Type B pancreatic cell (in vitro differentiated cells): ENCODE measurements around the gene TEX13D. TPM values are rescaled to one million over a fixed set of nuclear protein-coding genes. Genes with fewer than 3 reads are reported as not detected.

Experiments
- DNase-seq: peaks from one replicate; pipeline ENCODE4 v3.0.0; 2021; ENCODE audit warnings: mixed read lengths; ENCODE audit not compliant: unreplicated experiment; ENCODE audit errors: extremely low spot score
- H3K27ac Mint-ChIP-seq: 2 replicates; pipeline ENCODE4 v1.8.0; 2021; ENCODE audit warnings: mild to moderate bottlenecking, mixed read lengths
- H3K27me3 Mint-ChIP-seq: 2 replicates; pipeline ENCODE4 v1.8.0; 2021; ENCODE audit warnings: mixed read lengths
- H3K36me3 Mint-ChIP-seq: 2 replicates; pipeline ENCODE4 v1.8.0; 2021; ENCODE audit warnings: mixed read lengths
- H3K4me1 Mint-ChIP-seq: one replicate; pipeline ENCODE4 v1.8.0; 2021; ENCODE audit warnings: mixed read lengths; ENCODE audit not compliant: unreplicated experiment
- H3K4me3 Mint-ChIP-seq: 2 replicates; pipeline ENCODE4 v1.8.0; 2021; ENCODE audit warnings: mild to moderate bottlenecking, mixed read lengths
- H3K9me3 Mint-ChIP-seq: 2 replicates; pipeline ENCODE4 v1.8.0; 2021; ENCODE audit warnings: mixed read lengths
- CTCF ChIP-seq: fragments of 200-600 bp; sonication (generic); conservative IDR thresholded peaks from 2 replicates; pipeline ENCODE4 v1.5.0; 2021; ENCODE audit warnings: antibody characterized with exemption, mild to moderate bottlenecking
- total RNA-seq: library from RNA; stranded (reverse); gene quantifications from 2 replicates; pipeline ENCODE4 v1.2.1, GENCODE V29; 2021; ENCODE audit warnings: low replicate concordance

TEX13D gene
- total RNA-seq, 1 donor from 2014 or later: not detected

GRCh38 chrX:124354648-124355047 is 22.2 kb downstream of the TEX13D start:
- no peak overlapping the region for H3K4me3 Mint-ChIP-seq

GRCh38 chrX:124358800-124359383 is 26.4 kb downstream of the TEX13D start:
- no peak overlapping the region for H3K4me3 Mint-ChIP-seq

More at GRCh38 chrX:124354648-124355047, 22.2 kb downstream of the TEX13D start:
- Mint-ChIP-seq H3K9me3 (no peaks in the 10 kb centered on the region), H3K4me1 (no peaks in the 10 kb centered on the region), H3K36me3 (no peaks in the 10 kb centered on the region), H3K27ac (no peak overlapping the region), H3K27me3 (no peaks in the 10 kb centered on the region)
- DNase-seq: no peak
- no peak for TF ChIP-seq CTCF

GRCh38 chrX:124362072-124362471 is 29.6 kb downstream of the TEX13D start:
- TF ChIP-seq CTCF: no peak
- Mint-ChIP-seq H3K4me1 (no peaks in the 10 kb centered on the region), H3K4me3 (no peak overlapping the region), H3K9me3 (no peaks in the 10 kb centered on the region), H3K27me3 (no peaks in the 10 kb centered on the region), H3K27ac (no peak overlapping the region), H3K36me3 (no peaks in the 10 kb centered on the region)
- no peak for DNase-seq

More at GRCh38 chrX:124358800-124359383, 26.4 kb downstream of the TEX13D start:
- TF ChIP-seq CTCF: no peak
- Mint-ChIP-seq H3K9me3 (no peaks in the 10 kb centered on the region), H3K36me3 (no peaks in the 10 kb centered on the region), H3K27me3 (no peaks in the 10 kb centered on the region), H3K4me1 (no peaks in the 10 kb centered on the region), H3K27ac (no peak overlapping the region)
- no peak for DNase-seq

GRCh38 chrX:124362761-124363160 is 30.3 kb downstream of the TEX13D start:
- H3K9me3 Mint-ChIP-seq: no peaks in the 10 kb centered on the region
- no peaks in the 10 kb centered on the region for H3K4me1 Mint-ChIP-seq
- no peak for DNase-seq
- TF ChIP-seq CTCF: no peak
- no peak overlapping the region for H3K27ac Mint-ChIP-seq
- H3K27me3 Mint-ChIP-seq: no peaks in the 10 kb centered on the region
- H3K36me3 Mint-ChIP-seq: no peaks in the 10 kb centered on the region
- H3K4me3 Mint-ChIP-seq: no peak overlapping the region

GRCh38 chrX:124369722-124370121 is 37.3 kb downstream of the TEX13D start:
- Mint-ChIP-seq H3K4me3 (no peak overlapping the region), H3K4me1 (no peaks in the 10 kb centered on the region), H3K27ac (no peak overlapping the region), H3K27me3 (no peaks in the 10 kb centered on the region), H3K9me3 (no peaks in the 10 kb centered on the region), H3K36me3 (no peaks in the 10 kb centered on the region)
- TF ChIP-seq CTCF: no peak
- no peak for DNase-seq

GRCh38 chrX:124373348-124373747 is 40.9 kb downstream of the TEX13D start:
- Mint-ChIP-seq H3K27ac (no peak overlapping the region), H3K9me3 (no peaks in the 10 kb centered on the region), H3K36me3 (no peaks in the 10 kb centered on the region), H3K4me3 (no peak overlapping the region), H3K27me3 (no peaks in the 10 kb centered on the region), H3K4me1 (no peaks in the 10 kb centered on the region)
- DNase-seq: no peak
- no peak for TF ChIP-seq CTCF
